Heart right ventricle (tissue), 16 donors: ENCODE results near the gene CNOT1. TPM values are rescaled to one million over a fixed set of nuclear protein-coding genes. Genes with fewer than 3 reads are reported as not detected.

Experiments
- ATAC-seq, 8 donors: fragments of 200-7000 bp; cut with Tn5 transposase; one replicate each; pipeline ENCODE4 v1.9.1; 2020; ENCODE audit warnings: mild to moderate bottlenecking in 8 of 8, moderate library complexity in 8 of 8, moderate number of reproducible peaks in 1 of 8
- DNase-seq, 2 donors: peaks; one replicate each; pipeline ENCODE4 v3.0.0-alpha.2; 2020
- H3K27ac ChIP-seq, 10 donors: fragments of 200-600 bp; sonication (generic) in 2 of 10; one replicate each; pipeline versions ENCODE4 v1.5.0 to v1.8.0; 2020 to 2022; ENCODE audit warnings: mild to moderate bottlenecking in 3 of 10
- H3K27me3 ChIP-seq, 7 donors: fragments of 200-600 bp; one replicate each; pipeline ENCODE4 v1.8.0; 2021 to 2022; ENCODE audit warnings: mild to moderate bottlenecking in 2 of 7
- H3K36me3 ChIP-seq, 9 donors: fragments of 200-600 bp; sonication (generic) in 1 of 9; one replicate each; pipeline versions ENCODE4 v1.5.0 to v1.8.0; 2020 to 2022; ENCODE audit warnings: mild to moderate bottlenecking in 2 of 9
- H3K4me1 ChIP-seq, 9 donors: fragments of 200-600 bp; sonication (generic) in 1 of 9; one replicate each; pipeline versions ENCODE4 v1.5.0 to v1.8.0; 2020 to 2022; ENCODE audit warnings: mild to moderate bottlenecking in 4 of 9
- H3K4me3 ChIP-seq, 10 donors: fragments of 200-600 bp; sonication (generic) in 2 of 10; one replicate each; pipeline versions ENCODE4 v1.5.0 to v1.8.0; 2020 to 2022; ENCODE audit warnings: mild to moderate bottlenecking in 7 of 10, moderate library complexity in 2 of 10
- H3K9me3 ChIP-seq, 11 donors: fragments of 200-600 bp in 10 of 11; sonication (generic) in 2 of 11; one replicate each; pipeline versions ENCODE4 v1.5.0 to v1.8.0; 2013 to 2022; ENCODE audit warnings: mild to moderate bottlenecking in 2 of 11, control low read depth in 1 of 11, moderate library complexity in 1 of 11
- WGBS, 2 donors: extraction: QIAGEN DNeasy Blood & Tissue Kit; methylation state at CpG; one replicate each; pipeline ENCODE4 v1.1.7; 2013; ENCODE audit warnings: inconsistent platforms in 1 of 2; 5-methylcytosine and 5-hydroxymethylcytosine counted together
- intact Hi-C, 10 donors: fragments of 100-400 bp; cut with DNase I; formaldehyde crosslinking; loops; one replicate each; pipeline versions ENCODE4 v1.11.1 to v1.14.2; 2022
- polyA plus RNA-seq, 2 donors: library from polyadenylated mRNA; stranded (reverse); fragments of 200-250 nt; gene quantifications; one replicate each; pipeline ENCODE4 v1.2.3, GENCODE V29; 2013
- total RNA-seq, 10 donors: library from RNA; stranded (reverse); fragmentation: NEBNext Ultra II Directional in 3 of 10; extraction: Animal tissue kit (Norgen Biotek cat#: 25700) in 3 of 10; gene quantifications; one replicate each; pipeline versions ENCODE4 v1.2.1 to v1.2.4, GENCODE V29; 2021 to 2023
- TF ChIP-seq, protein P1 (sequence below), 9 donors: fragments of 200-600 bp; sonication (generic) in 2 of 9; IDR thresholded peaks; one replicate each; pipeline versions ENCODE4 v1.5.0 to v1.8.0; 2021 to 2022; ENCODE audit warnings: antibody characterized with exemption in 9 of 9, mild to moderate bottlenecking in 5 of 9, moderate library complexity in 1 of 9
- donor health status: Arrhythmogenic right ventricular cardiomyopathy.
- donor health status: ischemic (EF 13 %, LVEDD 7.1; RV severe dilation, severe dysfunction).
- donor health status: healthy with polysubstance abuse.
- donor health status: DM: no; HTN: yes; CAD: no.
- donor health status: DM: no; HTN: no; CAD: no.
- donor health status: ischemic (EF 25% LVEDD 6.9; RV normal size, moderate dysfunction).
- donor health status: ischemic (EF 25% LVEDD 5.7; RV mildly dilated, moderate dysfunction).
- donor health status: healthy.
- donor health status: DM: yes; HTN: yes; CAD: no.
- donor health status: Ischemic cardiomyopathy.
- donor health status: ischemic (EF 35%, LVEDD 5.7; RV mildly dilated, moderate dysfunction).
- donor health status: nonischemic (EF 11% LVEDD 7.7; RV severe dilation, severe dysfunction).
- donor health status: DM: yes; HTN: yes; CAD: no.
- donor health status: PGD.
- donor health status: ischemic (EF 29% LVEDD 5.4; RV normal size, mild dysfunction).
- donor health status: nonischemic (EF 23%, LVEDD 6.1; RV moderate dilation, normal function).

CNOT1 gene
- total and polyA plus RNA-seq, 12 donors, result 27.2 to 102 (median 81.7) TPM

DNA sequence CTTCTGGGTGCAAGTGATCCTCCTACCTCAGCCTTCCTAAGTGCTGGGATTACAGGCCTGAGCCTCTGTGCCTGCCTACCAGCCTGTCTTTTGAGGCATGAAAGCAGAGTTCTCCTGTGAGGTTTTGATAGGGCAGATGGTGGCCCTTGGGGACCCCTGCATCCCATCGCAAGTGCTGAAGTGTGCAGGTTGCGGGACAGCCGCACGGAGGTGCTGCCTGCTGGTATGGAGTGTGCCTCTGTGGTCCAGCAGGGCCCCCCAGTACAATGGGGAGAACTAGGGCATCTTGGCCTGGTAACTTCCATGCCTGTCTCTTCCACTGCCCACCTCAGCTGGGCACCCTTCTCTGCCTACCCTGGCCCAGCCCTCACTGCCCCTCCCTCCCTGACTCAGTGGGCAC lies 139.6 kb downstream of the CNOT1 start:
- intact Hi-C loops, result loop anchor here in 1 of 10 donors (10.0 kb wide), 1 partner anchor 265 kb away; no protein-coding TSS in a partner anchor
- Histone ChIP-seq H3K4me1 (peaks cover 10 to 63% (median 42%) of the 10 kb centered on the region in 9 donors), H3K27ac (no peak overlapping the region), H3K36me3 (peaks cover 0 to 27% (median 0%) of the 10 kb centered on the region in 9 donors), H3K9me3 (no peaks in the 10 kb centered on the region), H3K4me3 (no peak overlapping the region), H3K27me3 (no peaks in the 10 kb centered on the region)
- TF ChIP-seq, protein P1, sequence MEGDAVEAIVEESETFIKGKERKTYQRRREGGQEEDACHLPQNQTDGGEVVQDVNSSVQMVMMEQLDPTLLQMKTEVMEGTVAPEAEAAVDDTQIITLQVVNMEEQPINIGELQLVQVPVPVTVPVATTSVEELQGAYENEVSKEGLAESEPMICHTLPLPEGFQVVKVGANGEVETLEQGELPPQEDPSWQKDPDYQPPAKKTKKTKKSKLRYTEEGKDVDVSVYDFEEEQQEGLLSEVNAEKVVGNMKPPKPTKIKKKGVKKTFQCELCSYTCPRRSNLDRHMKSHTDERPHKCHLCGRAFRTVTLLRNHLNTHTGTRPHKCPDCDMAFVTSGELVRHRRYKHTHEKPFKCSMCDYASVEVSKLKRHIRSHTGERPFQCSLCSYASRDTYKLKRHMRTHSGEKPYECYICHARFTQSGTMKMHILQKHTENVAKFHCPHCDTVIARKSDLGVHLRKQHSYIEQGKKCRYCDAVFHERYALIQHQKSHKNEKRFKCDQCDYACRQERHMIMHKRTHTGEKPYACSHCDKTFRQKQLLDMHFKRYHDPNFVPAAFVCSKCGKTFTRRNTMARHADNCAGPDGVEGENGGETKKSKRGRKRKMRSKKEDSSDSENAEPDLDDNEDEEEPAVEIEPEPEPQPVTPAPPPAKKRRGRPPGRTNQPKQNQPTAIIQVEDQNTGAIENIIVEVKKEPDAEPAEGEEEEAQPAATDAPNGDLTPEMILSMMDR (IDR thresholded peaks at IDR 0.05), result no peak
- no peak for DNase-seq
- WGBS, 2 donors, result 92 to 95% methylated on average over 4 of the region's 4 CpGs
- no peak for ATAC-seq

DNA sequence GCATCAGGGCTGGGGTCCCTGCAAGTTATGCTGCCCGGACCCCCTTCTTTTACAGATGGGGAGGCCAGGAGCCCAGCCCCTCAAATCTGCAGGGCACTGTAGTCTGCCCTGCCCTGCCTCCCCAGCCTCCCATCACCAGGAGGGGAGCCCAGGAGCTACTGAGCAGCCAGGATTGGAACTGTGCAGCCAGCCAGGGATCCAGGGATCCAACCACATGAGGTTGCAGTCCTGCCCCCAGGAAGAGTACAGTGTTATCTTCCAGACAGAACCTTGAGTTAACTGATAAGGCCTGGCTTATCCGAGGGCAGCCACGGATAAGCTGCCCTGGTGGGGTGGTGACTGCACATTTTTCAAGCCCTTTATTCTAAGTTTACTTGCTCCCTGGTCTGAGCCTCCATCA lies 141.1 kb downstream of the CNOT1 start:
- Histone ChIP-seq H3K27ac (peak overlapping the region in 7 of 10 donors; percentile 29 to 79 (median 75)), H3K27me3 (no peaks in the 10 kb centered on the region), H3K9me3 (no peaks in the 10 kb centered on the region), H3K36me3 (peaks cover 0 to 16% (median 0%) of the 10 kb centered on the region in 9 donors), H3K4me3 (no peak overlapping the region), H3K4me1 (peaks cover 5 to 63% (median 41%) of the 10 kb centered on the region in 9 donors)
- WGBS, 2 donors, result 50 to 53% methylated on average over 3 of the region's 3 CpGs
- ATAC-seq, result peak in 1 of 8 donors; percentile 6
- TF ChIP-seq, protein P1 (IDR thresholded peaks at IDR 0.05), result no peak
- no peak for DNase-seq
- intact Hi-C loops, result loop anchor here in 5 of 10 donors (2.0 to 5.0 kb wide), 3 partner anchors 96 to 154 kb away; partner anchors contain the start of gene GINS3 (in 2 of the 5)

DNA sequence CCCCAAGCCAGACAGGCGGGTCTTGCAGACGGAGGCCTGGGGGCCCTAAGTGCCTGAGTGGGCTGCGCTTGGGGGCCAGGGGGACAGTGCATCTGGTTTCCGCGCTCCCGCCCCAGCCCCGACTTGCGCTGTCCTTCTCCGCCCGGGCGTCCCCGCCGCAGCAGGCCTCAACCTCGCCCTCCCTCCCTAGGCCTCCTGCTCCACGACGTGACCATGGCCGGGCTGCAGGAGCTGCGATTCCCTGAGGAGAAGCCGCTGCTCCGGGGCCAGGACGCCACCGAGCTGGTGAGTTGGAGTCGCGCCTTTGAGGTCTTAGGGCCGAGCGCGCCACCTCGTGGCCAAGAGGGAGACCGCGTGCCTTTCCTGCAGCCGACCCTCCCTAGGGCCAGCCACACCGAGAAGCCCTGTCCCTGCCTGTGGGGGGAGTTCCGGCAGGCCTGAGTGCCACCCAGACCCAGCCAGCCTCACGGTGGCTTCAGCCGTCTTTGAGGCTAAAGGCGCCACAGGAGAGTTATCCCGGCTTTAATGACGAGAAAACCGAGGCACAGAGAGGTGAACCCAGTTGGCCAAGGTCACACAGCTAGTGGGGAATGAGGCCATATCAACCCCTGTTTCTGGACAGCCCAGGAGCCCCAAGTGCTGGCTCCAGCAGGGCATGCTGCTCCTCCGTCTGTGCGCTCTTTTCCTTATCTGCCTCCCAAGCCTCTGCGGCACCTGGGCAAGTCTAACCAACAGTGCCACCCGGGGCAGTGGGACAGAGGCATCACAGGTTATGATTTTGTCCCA lies 141.9 kb downstream of the CNOT1 start:
- intact Hi-C loops, result loop anchor here (1.0 to 5.0 kb wide), 7 partner anchors 95 to 153 kb away; partner anchors contain the start of gene GINS3 (in 2 of the 10)
- 16 to 19% methylated on average over 43 of the region's 43 CpGs for WGBS, 2 donors
- H3K27ac ChIP-seq, result peak overlapping the region in 9 of 10 donors; percentile 29 to 79 (median 73)

More for the DNA sequence above, 141.9 kb downstream of the CNOT1 start:
- ATAC-seq, result peak; percentile 75 to 88 (median 84)
- peak; percentile 89 to 91 for DNase-seq
- peak overlapping the region in 6 of 10 donors; percentile 20 to 33 (median 24) for H3K4me3 ChIP-seq
- peaks cover 0 to 13% (median 0%) of the 10 kb centered on the region in 9 donors for H3K36me3 ChIP-seq
- H3K27me3 ChIP-seq, result no peaks in the 10 kb centered on the region
- H3K4me1 ChIP-seq, result peaks cover 5 to 63% (median 42%) of the 10 kb centered on the region in 9 donors
- H3K9me3 ChIP-seq, result no peaks in the 10 kb centered on the region
- TF ChIP-seq, protein P1 (IDR thresholded peaks at IDR 0.05), result peak; percentile 91 to 99 (median 95)
